Ascending aorta (tissue), 2 donors: Measurements from ENCODE around the gene KSR2. TPM values are rescaled to one million over a fixed set of nuclear protein-coding genes. Genes with fewer than 3 reads are reported as not detected.

Experiments
- DNase-seq, 2 donors: peaks; one replicate each; pipeline ENCODE4 v3.0.0-alpha.2; 2019; ENCODE audit warnings: low spot score in 2 of 2
- H3K27ac ChIP-seq, 2 donors: fragments of 200-600 bp; sonication (generic); one replicate each; pipeline ENCODE4 v1.5.1; 2016 to 2017; ENCODE audit warnings: mild to moderate bottlenecking in 1 of 2
- H3K27me3 ChIP-seq: fragments of 200-600 bp; sonication (generic); one replicate; pipeline ENCODE4 v1.5.1; 2017
- H3K36me3 ChIP-seq, 2 donors: fragments of 200-600 bp; sonication (generic); one replicate each; pipeline ENCODE4 v1.5.1; 2016
- H3K4me1 ChIP-seq, 2 donors: fragments of 200-600 bp; sonication (generic); one replicate each; pipeline ENCODE4 v1.5.1; 2016 to 2017; ENCODE audit warnings: mild to moderate bottlenecking in 1 of 2
- H3K4me3 ChIP-seq, 2 donors: fragments of 200-600 bp; sonication (generic); one replicate each; pipeline ENCODE4 v1.5.1; 2016 to 2017; ENCODE audit warnings: mild to moderate bottlenecking in 1 of 2
- H3K9me3 ChIP-seq, 2 donors: fragments of 200-600 bp; sonication (generic); one replicate each; pipeline ENCODE4 v1.5.1; 2016
- intact Hi-C: fragments of 100-400 bp; cut with DNase I; formaldehyde crosslinking; loops from one replicate; pipeline ENCODE4 v1.15.1; 2023
- total RNA-seq: library from RNA; depleted of rRNA; stranded (reverse); fragments of >200 nt; gene quantifications from one replicate; pipeline ENCODE4 v1.1.0, GENCODE V29; 2016
- TF ChIP-seq, protein P1 (sequence below), 3 experiments: fragments of 200-600 bp in 2 of 3; fragments of 450-650 bp in 1 of 3; sonication (generic) in 2 of 3; IDR thresholded peaks; one replicate each; pipeline ENCODE4 v1.5.1; 2016 to 2019; ENCODE audit warnings: antibody characterized with exemption in 3 of 3, mild to moderate bottlenecking in 1 of 3, moderate library complexity in 1 of 3

Gene KSR2
- total RNA-seq, 1 donor from 2014 or later: 0.11 TPM

DNA sequence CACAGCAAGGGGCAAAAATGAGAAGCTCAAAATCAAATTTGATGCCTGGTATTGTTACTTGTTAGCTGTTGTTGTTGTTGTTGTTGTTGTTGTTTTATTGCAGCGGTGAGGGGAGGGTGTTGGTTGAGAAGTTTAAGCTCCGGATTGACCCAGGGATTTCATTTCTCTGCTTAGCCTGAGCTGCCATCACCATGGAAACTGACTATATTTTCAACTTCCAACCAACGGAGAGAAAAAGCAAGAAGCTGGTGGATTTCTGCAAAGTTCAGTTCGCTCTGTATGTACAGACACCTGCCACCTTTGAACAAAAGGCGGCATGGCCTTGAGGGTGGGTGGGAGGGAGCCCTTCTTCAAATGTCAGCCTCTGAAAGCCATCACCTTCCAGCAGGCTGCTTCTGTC is 412.9 kb downstream of the KSR2 start:
- no peaks in the 10 kb centered on the region for H3K9me3 ChIP-seq
- H3K27me3 ChIP-seq: no peaks in the 10 kb centered on the region
- no peak overlapping the region for H3K27ac ChIP-seq
- intact Hi-C loops: no loop called here
- DNase-seq: no peak
- no peaks in the 10 kb centered on the region for H3K36me3 ChIP-seq
- TF ChIP-seq, protein P1, sequence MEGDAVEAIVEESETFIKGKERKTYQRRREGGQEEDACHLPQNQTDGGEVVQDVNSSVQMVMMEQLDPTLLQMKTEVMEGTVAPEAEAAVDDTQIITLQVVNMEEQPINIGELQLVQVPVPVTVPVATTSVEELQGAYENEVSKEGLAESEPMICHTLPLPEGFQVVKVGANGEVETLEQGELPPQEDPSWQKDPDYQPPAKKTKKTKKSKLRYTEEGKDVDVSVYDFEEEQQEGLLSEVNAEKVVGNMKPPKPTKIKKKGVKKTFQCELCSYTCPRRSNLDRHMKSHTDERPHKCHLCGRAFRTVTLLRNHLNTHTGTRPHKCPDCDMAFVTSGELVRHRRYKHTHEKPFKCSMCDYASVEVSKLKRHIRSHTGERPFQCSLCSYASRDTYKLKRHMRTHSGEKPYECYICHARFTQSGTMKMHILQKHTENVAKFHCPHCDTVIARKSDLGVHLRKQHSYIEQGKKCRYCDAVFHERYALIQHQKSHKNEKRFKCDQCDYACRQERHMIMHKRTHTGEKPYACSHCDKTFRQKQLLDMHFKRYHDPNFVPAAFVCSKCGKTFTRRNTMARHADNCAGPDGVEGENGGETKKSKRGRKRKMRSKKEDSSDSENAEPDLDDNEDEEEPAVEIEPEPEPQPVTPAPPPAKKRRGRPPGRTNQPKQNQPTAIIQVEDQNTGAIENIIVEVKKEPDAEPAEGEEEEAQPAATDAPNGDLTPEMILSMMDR (IDR thresholded peaks at IDR 0.05): no peak
- H3K4me3 ChIP-seq: no peak overlapping the region
- no peaks in the 10 kb centered on the region for H3K4me1 ChIP-seq

DNA sequence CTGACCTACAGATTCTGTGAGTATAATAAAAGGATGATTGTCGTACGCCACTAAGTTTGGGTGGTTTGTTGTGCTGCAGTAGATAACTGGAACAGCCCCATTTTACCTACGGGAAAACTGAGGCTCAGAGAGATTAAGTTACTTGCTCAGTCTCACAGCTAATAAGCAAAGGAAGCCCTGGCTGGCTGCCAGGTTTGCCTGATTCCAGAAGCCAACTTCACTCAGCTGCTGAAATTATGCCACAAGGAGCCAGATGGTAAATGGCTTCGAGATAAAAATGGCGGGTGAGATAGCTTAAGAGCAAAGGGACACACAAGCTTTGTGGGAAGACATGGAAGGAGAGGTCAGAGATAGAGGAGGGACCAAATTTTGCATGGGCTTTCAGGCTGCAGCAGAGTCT is 415.8 kb downstream of the KSR2 start:
- DNase-seq: no peak
- Histone ChIP-seq H3K36me3 (no peaks in the 10 kb centered on the region), H3K4me1 (no peaks in the 10 kb centered on the region), H3K27ac (no peak overlapping the region), H3K27me3 (no peaks in the 10 kb centered on the region), H3K4me3 (no peak overlapping the region), H3K9me3 (no peaks in the 10 kb centered on the region)
- TF ChIP-seq, protein P1 (IDR thresholded peaks at IDR 0.05): no peak
- intact Hi-C loops: no loop called here

DNA sequence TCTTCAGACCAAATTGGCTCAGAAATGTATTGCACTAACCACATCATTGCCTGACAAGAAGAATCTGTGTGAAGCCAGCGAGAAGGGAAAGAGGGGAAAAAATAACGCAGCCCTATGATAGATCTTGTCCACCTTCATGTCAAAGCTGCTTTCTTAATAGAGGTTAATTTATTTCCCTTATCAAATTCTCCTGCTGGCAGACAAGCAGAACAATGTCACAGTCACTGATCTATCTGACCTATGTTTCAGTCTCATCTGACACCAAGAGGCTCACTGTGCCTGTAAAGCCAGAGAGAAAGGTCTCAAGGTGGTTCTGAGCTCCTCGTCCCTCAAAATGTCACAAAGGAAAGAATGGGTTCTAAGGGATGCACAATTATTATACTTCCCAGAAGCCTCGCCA is 417.1 kb downstream of the KSR2 start:
- no peaks in the 10 kb centered on the region for H3K36me3 ChIP-seq
- H3K27ac ChIP-seq: no peak overlapping the region
- intact Hi-C loops: no loop called here
- TF ChIP-seq, protein P1 (IDR thresholded peaks at IDR 0.05): no peak
- no peaks in the 10 kb centered on the region for H3K4me1 ChIP-seq
- H3K27me3 ChIP-seq: no peaks in the 10 kb centered on the region
- no peaks in the 10 kb centered on the region for H3K9me3 ChIP-seq
- no peak overlapping the region for H3K4me3 ChIP-seq
- no peak for DNase-seq

DNA sequence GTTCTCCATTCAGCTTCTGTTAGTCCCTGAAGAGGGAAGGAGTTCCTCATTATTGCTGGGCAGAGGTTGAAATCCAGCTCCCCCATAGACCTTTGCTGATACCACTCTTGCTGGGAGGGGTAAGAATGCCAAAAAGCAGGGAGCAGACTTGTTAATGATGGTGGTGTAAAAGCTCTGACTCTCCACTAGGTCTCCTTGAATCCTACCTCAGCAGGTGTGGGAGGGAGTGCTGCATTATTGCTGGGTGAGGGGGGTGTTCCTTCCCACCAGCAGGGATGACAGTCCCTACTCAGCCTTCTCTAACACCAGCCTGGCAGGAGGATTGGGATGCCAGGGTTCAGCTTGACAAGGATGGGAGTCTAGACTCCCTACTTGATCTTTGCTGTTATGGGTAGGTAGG is 421.6 kb downstream of the KSR2 start:
- Histone ChIP-seq H3K36me3 (no peaks in the 10 kb centered on the region), H3K4me1 (no peaks in the 10 kb centered on the region), H3K27me3 (no peaks in the 10 kb centered on the region), H3K4me3 (no peak overlapping the region), H3K9me3 (peaks cover 0 to 4% of the 10 kb centered on the region in 2 donors), H3K27ac (no peak overlapping the region)
- DNase-seq: no peak
- TF ChIP-seq, protein P1 (IDR thresholded peaks at IDR 0.05): no peak
- intact Hi-C loops: no loop called here

DNA sequence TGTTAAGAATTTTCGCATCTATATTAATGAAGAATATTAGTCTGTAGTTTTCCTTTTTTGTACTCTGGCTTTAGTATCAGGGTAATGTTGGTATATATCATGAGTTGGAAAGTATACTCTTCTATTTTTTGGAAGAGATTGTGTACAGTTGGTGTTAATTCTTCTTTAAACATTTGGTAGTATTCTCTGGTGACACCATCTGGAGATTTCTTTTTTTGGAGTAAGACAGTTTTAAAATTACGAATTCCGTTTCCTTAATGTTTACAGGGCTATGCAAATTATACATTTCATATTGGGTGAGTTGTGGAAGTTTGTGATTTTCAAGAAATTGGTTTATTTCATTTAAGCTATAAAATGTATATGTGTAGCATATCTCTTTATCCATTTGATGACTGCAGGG is 423.6 kb downstream of the KSR2 start:
- no peaks in the 10 kb centered on the region for H3K36me3 ChIP-seq
- H3K4me1 ChIP-seq: no peaks in the 10 kb centered on the region
- TF ChIP-seq, protein P1 (IDR thresholded peaks at IDR 0.05): no peak
- H3K27me3 ChIP-seq: no peaks in the 10 kb centered on the region
- intact Hi-C loops: no loop called here
- H3K9me3 ChIP-seq: peaks cover 0 to 4% of the 10 kb centered on the region in 2 donors
- no peak for DNase-seq
- H3K4me3 ChIP-seq: no peak overlapping the region
- no peak overlapping the region for H3K27ac ChIP-seq

DNA sequence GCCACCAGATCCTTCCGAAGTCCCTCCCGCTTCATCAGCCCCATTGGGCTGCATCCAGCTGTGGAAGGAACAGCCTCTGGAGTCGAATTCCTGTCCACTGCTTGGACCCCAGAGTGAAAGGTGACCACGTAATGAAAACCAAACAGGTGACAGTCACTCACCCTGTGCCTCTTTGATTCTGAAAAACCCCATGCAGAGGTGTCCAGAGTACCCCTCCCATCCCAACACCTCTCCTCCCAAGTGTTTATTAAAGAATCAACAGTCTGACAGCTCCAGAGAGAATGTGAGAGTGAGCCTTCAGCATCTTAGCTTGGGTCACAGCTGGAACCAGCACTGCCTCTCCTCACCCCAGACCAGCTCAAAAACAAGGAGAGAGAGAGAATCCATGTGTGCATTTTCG is 428.8 kb downstream of the KSR2 start:
- Histone ChIP-seq H3K27me3 (no peaks in the 10 kb centered on the region), H3K9me3 (no peaks in the 10 kb centered on the region), H3K4me1 (no peaks in the 10 kb centered on the region), H3K4me3 (no peak overlapping the region), H3K36me3 (no peaks in the 10 kb centered on the region), H3K27ac (no peak overlapping the region)
- TF ChIP-seq, protein P1 (IDR thresholded peaks at IDR 0.05): no peak
- DNase-seq: no peak
- intact Hi-C loops: no loop called here
